Natural killer cell treated with Interleukin-12 subunit alpha and Interleukin-12 subunit beta and Interleukin-15 and Interleukin-18, amount 100 ng/mL, for 72 hours (primary cell): ENCODE measurements around the gene MTFR1L. TPM values are rescaled to one million over a fixed set of nuclear protein-coding genes. Genes with fewer than 3 reads are reported as not detected.

Experiments used
- ATAC-seq, 2 donors: fragments of 150-1000 bp; cut with Tn5 transposase in 1 of 2; sonication (Bioruptor Pico), chemical (Tn5 transposase) in 1 of 2; 2 replicates each; pipeline ENCODE4 v1.10.0; 2021
- DNase-seq: peaks from one replicate; pipeline ENCODE4 v3.0.0; 2022; ENCODE audit warnings: low spot score
- H3K27ac Mint-ChIP-seq, 2 donors: 1 replicate in 1 of 2; 2 replicates in 1 of 2; pipeline ENCODE4 v1.8.0; 2022; ENCODE audit warnings: mixed read lengths in 2 of 2, mild to moderate bottlenecking in 1 of 2, moderate library complexity in 1 of 2
- H3K27me3 Mint-ChIP-seq, 2 donors: 1 replicate in 1 of 2; 2 replicates in 1 of 2; pipeline ENCODE4 v1.8.0; 2022; ENCODE audit warnings: mixed read lengths in 2 of 2
- H3K36me3 Mint-ChIP-seq: one replicate; pipeline ENCODE4 v1.8.0; 2022; ENCODE audit warnings: mixed read lengths
- H3K4me1 Mint-ChIP-seq, 2 donors: 1 replicate in 1 of 2; 2 replicates in 1 of 2; pipeline ENCODE4 v1.8.0; 2022; ENCODE audit warnings: low read depth in 2 of 2, mixed read lengths in 2 of 2, mild to moderate bottlenecking in 1 of 2
- H3K4me3 Mint-ChIP-seq: one replicate; pipeline ENCODE4 v1.8.0; 2022; ENCODE audit warnings: mixed read lengths
- H3K9me3 Mint-ChIP-seq: 2 replicates; pipeline ENCODE4 v1.8.0; 2022; ENCODE audit warnings: mixed read lengths
- total RNA-seq, 2 donors: library from RNA; stranded (reverse); gene quantifications; one replicate each; pipeline ENCODE4 v1.2.3, GENCODE V29; 2022

Gene MTFR1L
- total RNA-seq, 2 donors from 2014 or later = 29.8 to 37.3 TPM

DNA sequence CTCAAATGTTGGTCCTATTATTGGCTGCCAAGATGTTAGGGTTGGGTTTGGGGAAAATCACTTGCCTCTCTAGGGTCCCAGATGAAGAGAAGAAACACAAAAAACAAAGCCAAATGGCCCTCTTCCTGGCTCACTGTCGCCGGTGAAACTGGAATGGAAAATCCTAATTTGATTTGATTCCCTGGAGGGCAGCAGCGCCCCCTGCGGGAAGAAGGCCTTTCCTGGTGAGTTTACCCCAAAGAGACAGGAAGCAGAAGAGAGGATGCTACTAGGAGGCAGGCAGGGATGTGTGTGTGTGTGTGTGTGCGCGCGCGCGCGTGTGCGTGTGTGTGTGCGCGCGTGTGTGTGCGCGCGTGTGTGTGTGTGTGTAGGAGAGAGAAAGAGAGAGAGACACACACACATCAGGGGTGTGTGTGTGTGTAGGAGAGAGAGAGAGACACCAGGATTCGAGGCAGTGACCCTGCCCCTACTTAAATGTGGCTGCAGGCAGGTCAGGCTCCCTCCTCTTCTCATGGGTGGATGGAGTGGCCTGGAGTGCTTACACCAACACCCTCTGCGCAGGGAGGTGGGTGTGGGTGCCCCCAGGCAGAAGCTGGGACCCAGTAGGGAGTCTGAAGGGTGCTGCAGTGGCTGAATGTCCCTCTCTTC, 22.8 kb upstream of the MTFR1L start:
- H3K9me3 Mint-ChIP-seq = no peaks in the 10 kb centered on the region
- ATAC-seq = peak; percentile 50 to 61
- H3K27ac Mint-ChIP-seq = peak overlapping the region; percentile 33 to 35
- DNase-seq = peak; percentile 75
- peaks cover 2 to 6% of the 10 kb centered on the region in 2 donors for H3K27me3 Mint-ChIP-seq
- peak overlapping the region; percentile 36 for H3K4me3 Mint-ChIP-seq
- H3K36me3 Mint-ChIP-seq = no peaks in the 10 kb centered on the region
- peaks cover 21 to 24% of the 10 kb centered on the region in 2 donors for H3K4me1 Mint-ChIP-seq

DNA sequence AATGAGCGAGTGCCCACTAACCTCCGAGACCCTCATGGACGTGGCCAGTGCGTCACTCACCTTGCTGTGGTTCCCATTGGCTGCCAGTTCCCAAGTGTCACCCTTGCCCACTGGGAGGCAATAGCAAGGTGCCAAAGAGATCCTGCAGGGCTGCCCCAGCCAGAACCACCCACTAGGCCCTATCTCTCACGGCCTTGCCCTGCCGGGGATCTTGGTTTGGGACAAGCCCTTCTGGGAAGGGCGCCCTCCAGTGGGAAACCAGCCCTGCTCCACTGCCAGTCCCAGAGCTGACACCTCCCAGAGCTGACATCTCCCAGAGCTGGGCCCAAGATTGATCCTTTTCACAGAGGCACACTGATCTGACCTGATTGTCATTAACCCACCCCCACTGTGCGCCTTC, 21.8 kb upstream of the MTFR1L start:
- no peak for DNase-seq
- H3K36me3 Mint-ChIP-seq = no peaks in the 10 kb centered on the region
- no peak overlapping the region for H3K4me3 Mint-ChIP-seq
- no peak overlapping the region for H3K27ac Mint-ChIP-seq
- peaks cover 21 to 24% of the 10 kb centered on the region in 2 donors for H3K4me1 Mint-ChIP-seq
- peaks cover 5 to 6% of the 10 kb centered on the region in 2 donors for H3K27me3 Mint-ChIP-seq
- no peak for ATAC-seq
- no peaks in the 10 kb centered on the region for H3K9me3 Mint-ChIP-seq

DNA sequence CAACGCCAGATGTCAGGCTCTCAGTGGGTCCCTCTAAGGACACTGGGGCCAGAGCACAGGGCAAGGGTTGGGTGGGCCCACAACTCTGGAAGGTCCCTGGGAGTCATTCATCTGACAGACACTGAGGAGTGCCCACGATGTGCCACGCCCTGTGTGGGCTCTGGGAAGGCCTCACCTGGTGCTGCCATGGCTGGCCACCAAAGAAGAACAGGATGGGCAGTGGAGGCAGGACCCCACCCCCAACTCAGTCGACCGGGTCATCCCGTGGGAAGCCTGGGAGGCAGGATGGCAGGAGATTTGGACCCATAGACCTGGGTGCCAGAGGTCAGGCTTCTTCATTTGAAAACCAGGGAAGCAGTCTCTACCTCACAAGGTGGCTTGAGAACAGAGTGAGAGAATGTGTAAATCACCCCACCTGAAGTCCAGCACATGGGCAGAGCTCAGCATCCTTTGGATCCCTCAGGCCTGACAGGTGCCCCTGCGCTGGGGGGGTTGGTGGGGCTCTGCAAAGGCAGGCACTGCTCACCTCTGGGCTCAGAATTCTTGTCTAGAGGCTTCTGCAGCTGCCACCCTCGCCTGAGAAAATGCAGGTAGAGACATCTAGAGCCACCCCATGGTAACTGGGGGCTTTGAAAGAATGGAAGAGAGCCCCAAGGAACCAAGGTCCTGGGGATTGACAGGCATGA, 20.9 kb upstream of the MTFR1L start:
- Mint-ChIP-seq H3K27ac (peak overlapping the region in 1 of 2 donors; percentile 42), H3K9me3 (no peaks in the 10 kb centered on the region), H3K4me3 (peak overlapping the region; percentile 66), H3K27me3 (peaks cover 5 to 6% of the 10 kb centered on the region in 2 donors), H3K4me1 (peaks cover 21 to 24% of the 10 kb centered on the region in 2 donors), H3K36me3 (no peaks in the 10 kb centered on the region)
- ATAC-seq (no peak), DNase-seq (no peak)

DNA sequence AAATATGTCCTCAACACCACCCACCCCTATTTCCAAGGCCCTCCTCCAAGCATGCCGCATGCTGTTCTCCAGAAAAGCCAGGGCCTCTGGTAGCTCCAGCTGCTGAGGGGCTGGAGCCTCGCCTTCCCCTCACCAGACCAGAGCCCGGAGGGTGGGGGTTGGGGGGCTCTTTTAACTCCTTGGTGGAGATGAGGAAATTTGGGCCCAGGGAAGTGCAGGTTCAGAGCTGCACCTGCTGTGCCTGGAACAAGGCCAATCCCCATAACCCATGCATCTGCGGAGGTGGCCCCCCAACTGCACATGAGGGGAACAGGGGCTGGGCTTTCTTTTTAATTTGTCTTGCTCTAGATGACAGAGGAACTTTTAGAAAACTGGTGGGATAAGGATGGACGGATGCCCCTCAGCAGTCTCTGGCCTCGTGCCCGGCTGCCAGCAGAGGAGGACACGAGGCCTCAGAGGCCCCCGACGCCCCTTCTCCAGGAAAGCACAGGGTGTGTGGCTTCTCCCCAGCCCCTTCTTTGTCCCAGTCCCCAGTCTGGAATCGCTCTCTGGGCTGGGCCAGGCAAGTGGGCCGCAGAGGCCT, 20.3 kb upstream of the MTFR1L start:
- DNase-seq (no peak), ATAC-seq (no peak)
- H3K4me1 Mint-ChIP-seq = peaks cover 21 to 24% of the 10 kb centered on the region in 2 donors
- peaks cover 5 to 6% of the 10 kb centered on the region in 2 donors for H3K27me3 Mint-ChIP-seq
- H3K4me3 Mint-ChIP-seq = peak overlapping the region; percentile 66
- no peaks in the 10 kb centered on the region for H3K9me3 Mint-ChIP-seq
- H3K36me3 Mint-ChIP-seq = no peaks in the 10 kb centered on the region
- no peak overlapping the region for H3K27ac Mint-ChIP-seq

DNA sequence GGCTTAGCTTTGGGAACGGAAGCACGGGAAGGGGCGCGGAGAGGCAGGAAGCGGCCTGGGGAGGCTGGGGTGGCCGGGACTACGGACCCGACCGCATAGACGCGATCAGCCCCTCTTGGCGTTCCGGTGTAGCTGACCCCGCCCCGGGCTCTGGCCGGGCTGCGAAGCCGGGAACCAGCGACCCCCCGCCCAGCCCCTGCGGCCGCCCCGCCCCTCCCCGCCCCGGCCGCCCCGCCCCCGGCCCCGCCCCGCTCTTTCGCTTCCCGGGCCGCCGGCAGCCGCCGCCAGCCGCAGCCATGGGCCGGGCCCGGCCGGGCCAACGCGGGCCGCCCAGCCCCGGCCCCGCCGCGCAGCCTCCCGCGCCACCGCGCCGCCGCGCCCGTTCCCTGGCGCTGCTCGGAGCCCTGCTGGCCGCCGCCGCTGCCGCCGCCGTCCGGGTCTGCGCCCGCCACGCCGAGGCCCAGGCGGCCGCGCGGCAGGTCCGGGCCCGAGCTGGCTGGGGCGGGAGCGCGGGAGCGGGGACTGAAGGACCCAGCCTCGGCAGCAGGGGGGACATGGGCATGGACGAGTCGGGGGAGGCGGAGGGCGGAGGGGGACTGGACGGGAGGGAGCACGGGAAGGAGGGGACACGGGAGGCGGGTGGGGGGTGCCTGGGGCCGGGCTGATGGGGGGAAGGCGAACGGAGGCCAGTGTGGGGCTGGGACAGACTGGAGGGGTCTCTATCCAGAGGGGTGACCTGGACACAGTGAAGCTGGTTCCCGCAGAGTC, 19.6 kb upstream of the MTFR1L start, which contains the start of gene SELENON:
SELENON (plus strand) TSS at position 259 of the 768 bp plus-strand sequence; CDS start at position 297, 38 bp downstream.
- H3K4me1 Mint-ChIP-seq = peaks cover 21 to 24% of the 10 kb centered on the region in 2 donors
- H3K4me3 Mint-ChIP-seq = peak within 1 kb of the TSS; percentile 79
- no peaks in the 10 kb centered on the region for H3K9me3 Mint-ChIP-seq
- ATAC-seq = peak; percentile 77 to 87
- no peak for DNase-seq
- H3K27me3 Mint-ChIP-seq = peaks cover 5 to 6% of the 10 kb centered on the region in 2 donors
- H3K36me3 Mint-ChIP-seq = no peaks in the 10 kb centered on the region
- H3K27ac Mint-ChIP-seq = no peak within 1 kb of the TSS

DNA sequence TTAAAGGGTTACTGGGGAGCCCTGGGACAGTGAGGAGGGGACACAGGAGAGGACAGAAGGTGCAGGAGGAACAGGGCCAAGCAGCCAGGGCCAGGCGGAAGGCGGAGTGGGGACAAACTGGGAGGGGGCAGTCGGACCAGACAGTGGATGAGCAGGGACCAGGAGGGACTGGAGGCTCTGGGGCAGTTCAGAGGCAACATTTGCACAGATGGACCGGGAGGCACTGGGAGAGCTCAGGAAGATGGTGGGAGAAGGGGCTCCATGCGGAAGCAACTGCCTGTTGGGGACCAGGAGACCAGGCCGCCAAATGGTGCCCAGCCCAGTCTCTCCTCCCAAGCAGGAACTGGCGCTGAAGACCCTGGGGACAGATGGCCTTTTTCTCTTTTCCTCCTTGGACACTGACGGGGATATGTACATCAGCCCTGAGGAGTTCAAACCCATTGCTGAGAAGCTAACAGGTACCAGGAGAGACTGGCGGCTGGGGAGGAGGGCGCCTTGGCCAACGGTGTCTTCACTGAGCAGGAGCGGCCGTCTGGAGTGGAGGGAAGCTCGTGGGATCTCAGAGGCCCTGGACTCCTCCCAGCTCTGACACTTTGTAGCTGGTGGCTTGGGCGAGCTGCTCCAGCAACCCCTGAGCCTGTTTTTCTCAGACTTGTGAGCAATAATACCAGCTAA, 18.9 kb upstream of the MTFR1L start:
- H3K9me3 Mint-ChIP-seq = no peaks in the 10 kb centered on the region
- H3K27ac Mint-ChIP-seq = no peak overlapping the region
- ATAC-seq (no peak), DNase-seq (no peak)
- H3K36me3 Mint-ChIP-seq = no peaks in the 10 kb centered on the region
- peaks cover 5 to 6% of the 10 kb centered on the region in 2 donors for H3K27me3 Mint-ChIP-seq
- peak overlapping the region; percentile 79 for H3K4me3 Mint-ChIP-seq
- H3K4me1 Mint-ChIP-seq = peaks cover 22 to 24% of the 10 kb centered on the region in 2 donors

DNA sequence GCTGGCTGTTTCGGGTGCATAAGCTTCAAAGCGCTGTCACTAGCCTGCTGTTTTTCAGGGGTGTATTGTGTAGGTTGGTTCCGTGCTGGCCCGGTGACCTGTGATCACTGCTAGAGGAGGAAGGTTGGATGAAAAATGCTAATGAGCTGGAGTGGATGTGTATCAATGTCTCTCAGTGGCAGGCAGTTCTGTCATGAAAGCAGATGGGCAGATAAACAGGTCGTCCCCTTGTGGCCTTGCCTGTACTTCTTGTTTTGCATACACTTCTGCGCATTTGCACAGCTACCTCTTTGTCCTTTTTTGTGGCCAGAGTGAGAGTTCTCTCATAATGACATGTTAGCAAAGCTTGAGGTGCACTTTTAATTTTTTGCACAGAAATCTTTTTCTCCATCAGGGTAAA, 16.8 kb upstream of the MTFR1L start:
- Mint-ChIP-seq H3K27ac (no peak overlapping the region), H3K4me1 (peaks cover 8 to 12% of the 10 kb centered on the region in 2 donors), H3K27me3 (peaks cover 0 to 3% of the 10 kb centered on the region in 2 donors), H3K9me3 (no peaks in the 10 kb centered on the region), H3K36me3 (no peaks in the 10 kb centered on the region), H3K4me3 (no peak overlapping the region)
- ATAC-seq (no peak), DNase-seq (no peak)

DNA sequence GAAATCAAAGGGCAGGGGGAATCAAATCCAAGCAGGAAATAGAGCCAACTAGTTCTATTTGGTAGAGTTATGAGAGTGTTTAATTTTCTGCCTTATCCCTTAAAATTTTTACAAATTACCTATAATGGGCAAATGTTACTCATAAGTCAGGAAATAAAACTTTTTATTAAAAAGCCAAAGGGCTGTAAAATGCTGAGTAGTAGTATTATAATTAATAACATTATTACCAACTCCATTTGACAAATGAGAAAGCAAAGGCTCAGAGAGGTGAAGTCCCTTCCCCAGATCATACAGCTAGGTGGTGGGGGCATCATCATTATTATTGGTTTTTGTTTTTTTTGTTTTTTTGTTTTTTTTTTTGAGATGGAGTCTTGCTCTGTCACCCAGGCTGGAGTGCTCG, 16.4 kb upstream of the MTFR1L start:
- H3K36me3 Mint-ChIP-seq = no peaks in the 10 kb centered on the region
- H3K4me3 Mint-ChIP-seq = no peak overlapping the region
- H3K27ac Mint-ChIP-seq = no peak overlapping the region
- no peaks in the 10 kb centered on the region for H3K9me3 Mint-ChIP-seq
- no peak for ATAC-seq
- DNase-seq = no peak
- H3K4me1 Mint-ChIP-seq = peaks cover 8 to 10% of the 10 kb centered on the region in 2 donors
- peaks cover 0 to 3% of the 10 kb centered on the region in 2 donors for H3K27me3 Mint-ChIP-seq

DNA sequence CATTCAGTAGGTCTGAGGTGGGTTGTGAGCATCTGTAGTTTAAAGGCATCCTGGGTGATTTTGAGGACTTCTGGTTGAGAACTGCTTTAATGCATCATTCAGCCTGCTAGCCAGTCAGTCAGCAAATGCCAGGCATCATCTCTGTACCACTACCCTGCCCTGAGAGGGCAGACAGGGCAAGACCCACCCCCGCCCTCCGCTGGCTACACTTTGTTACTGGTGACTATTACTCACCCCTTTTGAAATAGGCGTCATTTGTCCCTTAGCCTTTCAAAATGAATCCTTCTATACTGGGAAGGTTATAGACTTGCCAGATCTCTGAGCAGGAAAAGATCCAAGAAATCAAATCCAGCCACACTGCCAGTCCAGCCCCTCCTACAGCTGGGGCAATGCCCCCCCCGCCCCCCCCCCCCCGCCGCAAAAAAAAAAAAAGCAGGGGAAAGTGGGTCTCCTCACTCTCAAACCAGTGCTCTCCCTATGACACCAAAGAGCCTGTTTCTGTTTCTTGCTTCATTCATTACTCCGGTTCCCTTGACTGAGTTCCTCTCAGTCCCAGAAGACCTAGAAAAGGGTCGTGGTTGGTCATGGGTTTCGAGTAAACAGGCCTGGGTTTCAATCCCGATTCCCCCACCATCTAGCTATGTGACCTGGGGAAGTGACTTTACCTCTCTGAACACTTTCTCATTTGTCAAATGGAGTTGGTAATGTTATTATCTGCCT, 15.3 kb upstream of the MTFR1L start:
- no peak overlapping the region for H3K27ac Mint-ChIP-seq

DNA sequence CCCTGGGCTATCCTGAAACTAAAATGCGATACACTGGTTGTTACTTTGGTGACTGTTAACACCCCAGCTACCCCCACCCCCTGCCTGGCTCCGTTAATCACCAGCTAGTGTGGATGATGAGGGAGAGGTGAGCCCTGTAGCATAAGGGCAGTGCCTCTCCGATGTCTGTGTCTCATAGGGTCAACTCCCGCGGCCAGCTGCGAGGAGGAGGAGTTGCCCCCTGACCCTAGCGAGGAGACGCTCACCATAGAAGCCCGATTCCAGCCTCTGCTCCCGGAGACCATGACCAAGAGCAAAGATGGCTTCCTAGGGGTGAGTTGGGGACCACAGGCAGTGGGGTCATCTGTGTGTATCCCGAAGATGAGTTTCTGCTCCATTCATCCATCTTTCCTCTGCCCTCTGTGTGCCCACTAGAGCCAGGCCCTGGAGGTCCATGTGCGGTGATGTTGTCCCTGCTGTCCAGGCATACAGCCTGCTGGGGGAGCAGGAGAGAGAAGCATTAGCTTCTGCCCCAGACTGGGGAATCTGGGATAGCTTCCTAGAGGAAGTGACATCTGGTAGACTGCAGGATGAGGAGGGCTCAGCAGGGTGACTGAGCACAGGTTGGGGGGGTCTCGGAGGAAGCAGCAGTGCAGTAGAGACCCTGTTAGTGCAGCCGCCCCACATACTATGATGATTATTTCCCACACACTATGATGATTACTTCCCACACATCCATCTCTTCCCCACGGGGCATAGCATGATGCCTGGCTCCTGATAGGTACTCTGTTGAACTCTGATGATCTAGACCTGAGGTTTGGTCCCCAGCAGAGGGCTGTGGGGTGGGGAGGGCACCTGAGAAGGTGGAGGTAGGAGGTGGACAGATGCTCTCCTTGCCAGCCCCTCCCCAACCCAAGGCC, 14.5 kb upstream of the MTFR1L start:
- Mint-ChIP-seq H3K27me3 (peaks cover 0 to 3% of the 10 kb centered on the region in 2 donors), H3K36me3 (no peaks in the 10 kb centered on the region), H3K9me3 (no peaks in the 10 kb centered on the region), H3K4me1 (peaks cover 8 to 9% of the 10 kb centered on the region in 2 donors), H3K4me3 (no peak overlapping the region), H3K27ac (no peak overlapping the region)
- no peak for ATAC-seq
- no peak for DNase-seq

More for the DNA sequence above, 15.3 kb upstream of the MTFR1L start:
- Mint-ChIP-seq H3K36me3 (no peaks in the 10 kb centered on the region), H3K4me3 (no peak overlapping the region), H3K27me3 (peaks cover 0 to 3% of the 10 kb centered on the region in 2 donors), H3K9me3 (no peaks in the 10 kb centered on the region), H3K4me1 (peaks cover 8 to 9% of the 10 kb centered on the region in 2 donors)
- no peak for ATAC-seq
- no peak for DNase-seq

DNA sequence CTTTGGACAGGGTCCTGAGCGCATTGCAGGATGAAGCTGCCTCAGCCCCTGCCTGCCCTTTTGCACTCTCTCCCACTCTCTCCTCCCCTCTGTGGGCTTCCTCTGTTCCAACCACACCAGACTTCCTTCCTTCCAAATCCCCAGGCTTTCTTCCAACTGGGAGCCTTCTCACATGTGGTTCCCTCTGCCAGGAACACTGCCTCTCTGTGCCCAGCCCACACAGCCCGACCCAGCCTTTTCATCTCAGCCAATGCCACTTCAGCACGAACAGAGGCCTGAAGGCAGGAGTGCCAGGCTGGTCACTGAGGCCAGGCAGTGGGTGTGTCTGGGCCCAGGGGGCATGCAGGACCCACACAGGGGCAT, 13.9 kb upstream of the MTFR1L start:
- H3K27me3 Mint-ChIP-seq = peaks cover 0 to 3% of the 10 kb centered on the region in 2 donors

DNA sequence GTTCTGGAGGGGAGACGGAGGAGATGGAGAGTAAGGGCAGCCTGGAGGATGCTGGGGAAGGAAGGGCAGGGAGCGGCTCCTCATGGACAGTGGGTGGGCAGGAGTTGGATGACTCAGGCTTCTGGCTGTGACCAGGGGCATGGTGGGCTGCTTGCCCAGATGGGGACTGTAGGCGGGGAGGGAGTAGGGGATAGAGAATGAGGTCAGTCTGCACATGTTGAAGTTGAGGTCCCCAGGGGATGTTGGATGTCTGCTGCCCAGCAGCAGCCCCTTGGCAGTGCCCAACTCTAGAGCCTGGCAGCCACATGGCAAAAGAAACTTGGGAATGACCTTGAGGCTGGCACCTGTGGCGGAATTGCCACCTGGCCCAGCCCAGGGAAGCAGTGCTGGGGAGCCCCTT, 13.3 kb upstream of the MTFR1L start:
- Mint-ChIP-seq H3K4me3 (no peak overlapping the region), H3K36me3 (no peaks in the 10 kb centered on the region), H3K27ac (no peak overlapping the region), H3K9me3 (no peaks in the 10 kb centered on the region), H3K4me1 (peaks cover 0 to 5% of the 10 kb centered on the region in 2 donors), H3K27me3 (peaks cover 0 to 3% of the 10 kb centered on the region in 2 donors)
- DNase-seq (peak; percentile 8), ATAC-seq (no peak)

More for the DNA sequence above, 13.9 kb upstream of the MTFR1L start:
- H3K27ac Mint-ChIP-seq = no peak overlapping the region
- H3K9me3 Mint-ChIP-seq = no peaks in the 10 kb centered on the region
- ATAC-seq (no peak), DNase-seq (no peak)
- no peaks in the 10 kb centered on the region for H3K36me3 Mint-ChIP-seq
- H3K4me1 Mint-ChIP-seq = peaks cover 2 to 5% of the 10 kb centered on the region in 2 donors
- no peak overlapping the region for H3K4me3 Mint-ChIP-seq
